ENCODE results near the gene KMT2C. TPM values are rescaled to one million over a fixed set of nuclear protein-coding genes. Genes with fewer than 3 reads are reported as not detected.
"Not testable (repeated sequence)": the region's sequence is repeated elsewhere in the genome, so short reads cannot be mapped to it uniquely, and the experiment has no call there.

Gene KMT2C
- total RNA-seq, 1 donor from 2014 or later: 21.1 TPM

DNA sequence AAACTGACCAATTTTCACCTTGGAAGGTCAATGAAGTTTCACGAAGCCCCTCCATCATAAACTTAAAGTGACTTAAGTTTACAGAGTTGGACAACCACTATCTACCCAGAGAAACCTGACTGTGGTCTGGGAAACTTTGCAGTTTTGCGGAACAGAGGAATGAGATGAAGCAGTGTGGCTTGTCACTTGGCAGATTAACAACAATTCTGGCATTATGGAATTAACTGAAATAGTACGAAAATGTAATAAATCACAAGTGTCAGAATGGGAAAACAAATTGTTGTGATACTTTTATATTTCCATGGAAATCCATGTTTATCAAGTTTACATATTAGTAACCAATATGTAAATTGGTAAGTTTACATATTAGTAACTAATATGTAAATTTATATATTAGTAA is 4.9 kb downstream of the KMT2C start:
- TF ChIP-seq, protein P1, sequence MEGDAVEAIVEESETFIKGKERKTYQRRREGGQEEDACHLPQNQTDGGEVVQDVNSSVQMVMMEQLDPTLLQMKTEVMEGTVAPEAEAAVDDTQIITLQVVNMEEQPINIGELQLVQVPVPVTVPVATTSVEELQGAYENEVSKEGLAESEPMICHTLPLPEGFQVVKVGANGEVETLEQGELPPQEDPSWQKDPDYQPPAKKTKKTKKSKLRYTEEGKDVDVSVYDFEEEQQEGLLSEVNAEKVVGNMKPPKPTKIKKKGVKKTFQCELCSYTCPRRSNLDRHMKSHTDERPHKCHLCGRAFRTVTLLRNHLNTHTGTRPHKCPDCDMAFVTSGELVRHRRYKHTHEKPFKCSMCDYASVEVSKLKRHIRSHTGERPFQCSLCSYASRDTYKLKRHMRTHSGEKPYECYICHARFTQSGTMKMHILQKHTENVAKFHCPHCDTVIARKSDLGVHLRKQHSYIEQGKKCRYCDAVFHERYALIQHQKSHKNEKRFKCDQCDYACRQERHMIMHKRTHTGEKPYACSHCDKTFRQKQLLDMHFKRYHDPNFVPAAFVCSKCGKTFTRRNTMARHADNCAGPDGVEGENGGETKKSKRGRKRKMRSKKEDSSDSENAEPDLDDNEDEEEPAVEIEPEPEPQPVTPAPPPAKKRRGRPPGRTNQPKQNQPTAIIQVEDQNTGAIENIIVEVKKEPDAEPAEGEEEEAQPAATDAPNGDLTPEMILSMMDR (IDR thresholded peaks at IDR 0.05; ENCODE audit: insufficient read depth, low read length, severe bottlenecking): no peak
- H3K4me3 ChIP-seq (ENCODE audit: low read depth, low read length): no peak overlapping the region
- H3K36me3 ChIP-seq (ENCODE audit: control insufficient read depth, insufficient read depth, low read length): no peaks in the 10 kb centered on the region
- no peak for FAIRE-seq
- no peak for DNase-seq (ENCODE audit: low read depth)
- H3K27me3 ChIP-seq (ENCODE audit: control insufficient read depth, insufficient read depth, low read length): no peaks in the 10 kb centered on the region

DNA sequence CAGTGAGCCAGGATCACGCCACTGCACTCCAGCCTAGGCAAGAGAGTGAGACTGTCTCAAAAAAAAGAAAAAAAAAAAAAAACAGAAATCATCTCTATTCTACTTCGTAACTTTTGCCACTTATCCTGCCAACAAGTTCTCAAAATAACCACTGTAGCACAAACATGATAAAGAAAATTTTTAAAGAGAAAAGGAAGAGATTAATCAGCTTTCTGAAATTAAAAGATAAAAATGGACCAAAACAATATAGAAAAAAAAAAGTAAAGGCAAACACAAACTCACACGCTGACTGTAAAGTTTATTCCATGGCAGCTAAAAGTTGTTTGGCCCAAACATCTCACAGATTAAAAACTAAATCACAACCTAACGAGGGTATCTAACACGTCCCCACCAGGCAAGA is 5.7 kb downstream of the KMT2C start:
- FAIRE-seq: not testable (repeated sequence)

GRCh38 chr7:152424348-152425108 is 11.3 kb downstream of the KMT2C start:
- Histone ChIP-seq H3K36me3 (ENCODE audit: control insufficient read depth, insufficient read depth, low read length) (no peaks in the 10 kb centered on the region), H3K27me3 (ENCODE audit: control insufficient read depth, insufficient read depth, low read length) (no peaks in the 10 kb centered on the region), H3K4me3 (ENCODE audit: low read depth, low read length) (no peak overlapping the region)
- DNase-seq (ENCODE audit: low read depth) (peak; percentile 53), FAIRE-seq (no peak)
- TF ChIP-seq, protein P1 (IDR thresholded peaks at IDR 0.05; ENCODE audit: insufficient read depth, low read length, severe bottlenecking): no peak

More for the DNA sequence above, 5.7 kb downstream of the KMT2C start:
- DNase-seq (ENCODE audit: low read depth); H3K4me3 ChIP-seq (ENCODE audit: low read depth, low read length); H3K27me3 ChIP-seq (ENCODE audit: control insufficient read depth, insufficient read depth, low read length); H3K36me3 ChIP-seq (ENCODE audit: control insufficient read depth, insufficient read depth, low read length): not testable (repeated sequence)

DNA sequence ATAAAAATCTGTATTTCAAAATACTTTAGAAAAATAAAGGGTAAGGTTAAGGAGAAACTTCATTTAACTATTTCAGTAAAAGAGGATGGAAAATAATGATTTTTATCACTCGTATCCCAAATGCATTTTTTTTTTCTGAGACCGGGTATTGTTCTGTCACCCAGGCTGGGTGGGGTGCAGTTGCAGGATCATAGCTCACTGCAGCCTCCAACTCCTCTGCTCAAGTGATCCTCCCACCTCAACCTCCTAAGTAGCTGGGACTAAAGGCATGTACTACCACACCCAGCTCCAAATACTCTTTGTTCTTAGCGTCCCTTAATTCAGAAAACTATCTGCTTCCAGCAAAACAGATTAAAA is 11.8 kb downstream of the KMT2C start:
- FAIRE-seq (no peak), DNase-seq (ENCODE audit: low read depth) (no peak)
- Histone ChIP-seq H3K36me3 (ENCODE audit: control insufficient read depth, insufficient read depth, low read length) (no peaks in the 10 kb centered on the region), H3K4me3 (ENCODE audit: low read depth, low read length) (no peak overlapping the region), H3K27me3 (ENCODE audit: control insufficient read depth, insufficient read depth, low read length) (no peaks in the 10 kb centered on the region)
- TF ChIP-seq, protein P1 (IDR thresholded peaks at IDR 0.05; ENCODE audit: insufficient read depth, low read length, severe bottlenecking): no peak

- H3K4me3 ChIP-seq (ENCODE audit: low read depth, low read length); H3K27me3 ChIP-seq (ENCODE audit: control insufficient read depth, insufficient read depth, low read length); FAIRE-seq; DNase-seq (ENCODE audit: low read depth); H3K36me3 ChIP-seq (ENCODE audit: control insufficient read depth, insufficient read depth, low read length): not testable (repeated sequence)
Observed at GRCh38 chr7:152423171-152423570, 12.6 kb downstream of the KMT2C start.

DNA sequence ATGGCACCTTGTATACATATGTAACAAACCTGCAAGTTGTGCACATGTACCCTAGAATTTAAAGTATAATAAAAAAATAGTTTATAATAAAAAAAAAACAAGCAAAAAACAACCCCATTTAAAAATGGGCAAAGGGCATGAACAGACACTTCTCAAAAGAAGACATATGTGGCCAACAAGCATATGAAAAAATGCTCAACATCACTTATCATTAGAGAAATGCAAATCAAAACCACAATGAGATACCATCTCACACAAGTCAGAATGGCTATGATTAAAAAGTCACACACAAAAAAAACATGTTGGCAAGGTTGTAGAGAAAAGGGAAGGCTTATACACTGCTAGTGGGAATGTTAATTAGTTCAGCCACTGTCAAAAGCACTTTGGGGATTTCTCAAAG is 14.9 kb downstream of the KMT2C start:
- H3K27me3 ChIP-seq (ENCODE audit: control insufficient read depth, insufficient read depth, low read length): not testable (repeated sequence)

DNA sequence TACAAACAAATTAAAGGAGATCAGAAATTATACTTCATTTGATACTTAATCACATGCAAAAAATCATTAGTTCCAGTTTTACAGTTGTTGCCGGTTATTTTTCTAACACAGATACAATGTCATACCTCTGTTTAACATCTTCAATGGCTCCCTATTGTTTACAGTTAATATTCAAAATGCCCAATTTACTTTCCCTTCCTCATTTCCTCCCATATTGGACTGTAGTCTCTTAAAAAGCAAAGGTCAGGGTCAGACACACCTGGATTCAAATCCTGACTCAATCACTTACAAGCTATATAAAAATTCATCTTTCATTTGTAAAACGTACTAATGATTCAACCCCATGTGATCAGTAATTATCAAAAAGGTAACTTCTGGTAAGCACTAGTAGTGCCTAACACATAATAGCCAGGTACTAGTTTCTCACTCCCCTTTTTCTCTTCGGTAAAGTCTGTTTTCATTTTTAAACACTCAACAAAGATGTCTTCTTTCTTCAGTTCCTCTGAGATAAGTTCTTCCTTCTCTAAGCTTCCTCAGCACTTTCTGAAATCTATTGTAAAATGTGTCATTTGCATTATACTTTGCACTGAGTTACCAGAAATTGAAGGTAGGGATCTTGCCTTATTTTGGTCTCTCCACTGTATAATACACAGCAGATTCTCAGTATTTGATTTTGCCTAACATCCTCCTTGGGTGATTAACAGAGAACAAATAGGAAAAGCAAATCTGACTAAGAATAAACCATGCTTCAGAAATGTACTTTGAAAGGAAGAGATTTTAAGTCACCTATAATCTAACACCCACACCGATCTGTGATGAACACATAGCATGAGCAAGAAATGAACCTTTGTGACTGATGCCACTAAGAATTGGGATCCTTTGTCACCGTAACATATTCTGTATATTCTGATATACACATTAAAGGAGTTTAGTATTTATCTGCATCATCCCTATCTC is 16.1 kb downstream of the KMT2C start:
- no peak overlapping the region for H3K4me3 ChIP-seq (ENCODE audit: low read depth, low read length)
- no peaks in the 10 kb centered on the region for H3K27me3 ChIP-seq (ENCODE audit: control insufficient read depth, insufficient read depth, low read length)
- FAIRE-seq (no peak), DNase-seq (ENCODE audit: low read depth) (no peak)
- no peaks in the 10 kb centered on the region for H3K36me3 ChIP-seq (ENCODE audit: control insufficient read depth, insufficient read depth, low read length)
- TF ChIP-seq, protein P1 (IDR thresholded peaks at IDR 0.05; ENCODE audit: insufficient read depth, low read length, severe bottlenecking): no peak

More for the DNA sequence above, 14.9 kb downstream of the KMT2C start:
- DNase-seq (ENCODE audit: low read depth); H3K4me3 ChIP-seq (ENCODE audit: low read depth, low read length); FAIRE-seq; H3K36me3 ChIP-seq (ENCODE audit: control insufficient read depth, insufficient read depth, low read length): not testable (repeated sequence)
